GM10847 (cell line): ENCODE data around the gene HPN.

Experiments
- POLR2A ChIP-seq: IDR thresholded peaks from 2 replicates; pipeline ENCODE4 v1.6.1; 2011; ENCODE audit not compliant: insufficient read length; ENCODE audit errors: extremely low read depth

Gene HPN

GRCh38 chr19:35022460-35022859 lies 19.1 kb upstream of the HPN start:
- no peak for TF ChIP-seq POLR2A

GRCh38 chr19:35023428-35023827 lies 18.1 kb upstream of the HPN start:
- TF ChIP-seq POLR2A, result no peak

- TF ChIP-seq POLR2A, result no peak
These were observed 17.4 kb upstream of the HPN start for GRCh38 chr19:35024095-35024494.

- no peak for TF ChIP-seq POLR2A
These were observed 15.6 kb upstream of the HPN start for GRCh38 chr19:35025969-35026368.

GRCh38 chr19:35026418-35026817 lies 15.1 kb upstream of the HPN start:
- no peak for TF ChIP-seq POLR2A

GRCh38 chr19:35027009-35027408 lies 14.5 kb upstream of the HPN start:
- TF ChIP-seq POLR2A, result no peak

GRCh38 chr19:35027851-35028599 lies 13.5 kb upstream of the HPN start:
- no peak for TF ChIP-seq POLR2A

- TF ChIP-seq POLR2A, result no peak
These were observed 11.7 kb upstream of the HPN start for GRCh38 chr19:35029737-35030256.

GRCh38 chr19:35030257-35031071 lies 11.1 kb upstream of the HPN start, which contains the start of gene SCN1B:
SCN1B (plus strand) TSS chr19:35030470; CDS start chr19:35030821, 351 bp downstream.
- TF ChIP-seq POLR2A, result no peak

GRCh38 chr19:35031072-35031881 lies 10.2 kb upstream of the HPN start:
- no peak for TF ChIP-seq POLR2A

- no peak for TF ChIP-seq POLR2A
These were observed 9.1 kb upstream of the HPN start for GRCh38 chr19:35032356-35032865.

- no peak for TF ChIP-seq POLR2A
These were observed 8.2 kb upstream of the HPN start for GRCh38 chr19:35033067-35034004.

GRCh38 chr19:35034005-35034502 lies 7.5 kb upstream of the HPN start:
- no peak for TF ChIP-seq POLR2A
